GM06990 (cell line): ENCODE data around the gene DSCAM.
"Not testable (repeated sequence)": the region's sequence is repeated elsewhere in the genome, so short reads cannot be mapped to it uniquely, and the experiment has no call there.

ENCODE experiments used
- DNase-seq: peaks from one replicate; pipeline ENCODE4 v3.0.0-alpha.2; 2011; ENCODE audit not compliant: insufficient read length; ENCODE audit errors: extremely low read depth
- H3K27me3 ChIP-seq: replicated peaks from 2 replicates; pipeline ENCODE4 v1.6.0; 2011; ENCODE audit warnings: low read length; ENCODE audit not compliant: control insufficient read depth, insufficient read depth
- H3K36me3 ChIP-seq: 2 replicates; pipeline ENCODE4 v1.5.1; 2011; ENCODE audit warnings: low read length; ENCODE audit not compliant: control insufficient read depth, insufficient read depth
- H3K4me3 ChIP-seq: replicated peaks from 2 replicates; pipeline ENCODE4 v1.5.1; 2011; ENCODE audit warnings: low read depth, mild to moderate bottlenecking, control low read depth, low read length
- CTCF ChIP-seq: IDR thresholded peaks from 2 replicates; pipeline ENCODE4 v1.5.1; 2011; ENCODE audit warnings: low read length, control low read depth, mild to moderate bottlenecking, inconsistent platforms; ENCODE audit not compliant: insufficient read depth, poor library complexity, severe bottlenecking

DSCAM gene

GRCh38 chr21:40029888-40030287 is 817.1 kb downstream of the DSCAM start:
- no peaks in the 10 kb centered on the region for H3K36me3 ChIP-seq
- H3K4me3 ChIP-seq, result no peak overlapping the region
- no peak for TF ChIP-seq CTCF
- no peak for DNase-seq
- no peaks in the 10 kb centered on the region for H3K27me3 ChIP-seq

GRCh38 chr21:40028393-40028792 is 818.6 kb downstream of the DSCAM start:
- H3K27me3 ChIP-seq, DNase-seq, H3K4me3 ChIP-seq, H3K36me3 ChIP-seq: not testable (repeated sequence)

GRCh38 chr21:40021558-40022351 is 825.2 kb downstream of the DSCAM start:
- Histone ChIP-seq H3K27me3 (no peaks in the 10 kb centered on the region), H3K4me3 (no peak overlapping the region), H3K36me3 (no peaks in the 10 kb centered on the region)
- no peak for TF ChIP-seq CTCF
- no peak for DNase-seq

- DNase-seq, result no peak
- H3K4me3 ChIP-seq, result no peak overlapping the region
- H3K36me3 ChIP-seq, result no peaks in the 10 kb centered on the region
- no peaks in the 10 kb centered on the region for H3K27me3 ChIP-seq
- TF ChIP-seq CTCF, result no peak
Observed at GRCh38 chr21:40020651-40021050, 826.3 kb downstream of the DSCAM start.

GRCh38 chr21:40018871-40019475 is 828.0 kb downstream of the DSCAM start:
- Histone ChIP-seq H3K36me3 (no peaks in the 10 kb centered on the region), H3K4me3 (no peak overlapping the region)
- no peak for TF ChIP-seq CTCF

DNA sequence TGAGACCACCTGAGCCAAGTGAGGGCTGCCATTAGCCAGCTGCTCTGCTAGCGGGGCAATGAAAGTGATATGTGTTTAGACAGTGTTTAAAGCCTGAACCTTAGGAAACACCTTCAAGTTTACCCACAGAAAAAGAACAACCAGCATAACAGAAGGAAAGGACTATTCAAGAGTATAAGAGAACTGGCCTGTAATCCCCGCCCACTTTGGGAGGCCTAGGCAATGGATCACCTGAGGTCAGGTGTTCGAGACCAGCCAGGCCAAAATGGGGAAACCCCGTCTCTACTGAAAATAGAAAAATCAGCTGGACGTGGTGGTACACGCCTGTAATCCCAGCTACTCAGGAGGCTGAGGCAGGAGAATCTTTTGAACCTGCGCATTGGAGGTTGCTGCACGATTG is 830.3 kb downstream of the DSCAM start:
- no peak for DNase-seq
- H3K27me3 ChIP-seq, result no peaks in the 10 kb centered on the region
- no peak for TF ChIP-seq CTCF
- no peaks in the 10 kb centered on the region for H3K36me3 ChIP-seq
- H3K4me3 ChIP-seq, result no peak overlapping the region

More at GRCh38 chr21:40018871-40019475, 828.0 kb downstream of the DSCAM start:
- no peaks in the 10 kb centered on the region for H3K27me3 ChIP-seq
- DNase-seq, result no peak
